ENCODE data around the gene ZMYND11.

Gene ZMYND11

GRCh38 chr10:135132-135600 lies at the start of gene ZMYND11:
TSS of gene ZMYND11 (plus strand) at chr10:135455. CDS start at chr10:180013, 44,558 bp downstream.
- no peak for DNase-seq

GRCh38 chr10:86031-86430 lies 49.2 kb upstream of the ZMYND11 start:
- no peak for DNase-seq

- no peak for DNase-seq
Observed at GRCh38 chr10:87177-88080, 47.8 kb upstream of the ZMYND11 start.

- no peak for DNase-seq
Observed at GRCh38 chr10:88253-88652, 47.0 kb upstream of the ZMYND11 start.

- DNase-seq, result no peak
Observed at GRCh38 chr10:89248-89647, 46.0 kb upstream of the ZMYND11 start.

GRCh38 chr10:90161-90560 lies 45.1 kb upstream of the ZMYND11 start:
- DNase-seq, result no peak

- no peak for DNase-seq
Observed at GRCh38 chr10:91313-91712, 43.9 kb upstream of the ZMYND11 start.

- DNase-seq, result no peak
Observed at GRCh38 chr10:92153-92552, 43.1 kb upstream of the ZMYND11 start.

- no peak for DNase-seq
Observed at GRCh38 chr10:92846-93245, 42.4 kb upstream of the ZMYND11 start.

GRCh38 chr10:94613-95012 lies 40.6 kb upstream of the ZMYND11 start:
- no peak for DNase-seq

GRCh38 chr10:95356-96115 lies 39.7 kb upstream of the ZMYND11 start:
- no peak for DNase-seq

GRCh38 chr10:96466-96865 lies 38.8 kb upstream of the ZMYND11 start:
- no peak for DNase-seq

GRCh38 chr10:104416-104815 lies 30.8 kb upstream of the ZMYND11 start:
- DNase-seq, result no peak

GRCh38 chr10:104862-105565 lies 30.2 kb upstream of the ZMYND11 start:
- DNase-seq, result no peak

GRCh38 chr10:105806-106205 lies 29.4 kb upstream of the ZMYND11 start:
- no peak for DNase-seq

- no peak for DNase-seq
Observed at GRCh38 chr10:106740-107139, 28.5 kb upstream of the ZMYND11 start.

GRCh38 chr10:112246-112645 lies 23.0 kb upstream of the ZMYND11 start:
- no peak for DNase-seq

- no peak for DNase-seq
Observed at GRCh38 chr10:124874-125273, 10.4 kb upstream of the ZMYND11 start.

- no peak for DNase-seq
Observed at GRCh38 chr10:127612-128432, 7.4 kb upstream of the ZMYND11 start.

GRCh38 chr10:129810-130209 lies 5.4 kb upstream of the ZMYND11 start:
- DNase-seq, result no peak

- no peak for DNase-seq
Observed at GRCh38 chr10:132946-133898, 2.0 kb upstream of the ZMYND11 start.

All from NCI-H526 treated with DMSO at 0.1 percent for 48 hours (cell line).